Measurements from ENCODE around the gene TRAF3IP1.
"Not testable (repeated sequence)": the region's sequence is repeated elsewhere in the genome, so short reads cannot be mapped to it uniquely, and the experiment has no call there.

The TRAF3IP1 gene

DNA sequence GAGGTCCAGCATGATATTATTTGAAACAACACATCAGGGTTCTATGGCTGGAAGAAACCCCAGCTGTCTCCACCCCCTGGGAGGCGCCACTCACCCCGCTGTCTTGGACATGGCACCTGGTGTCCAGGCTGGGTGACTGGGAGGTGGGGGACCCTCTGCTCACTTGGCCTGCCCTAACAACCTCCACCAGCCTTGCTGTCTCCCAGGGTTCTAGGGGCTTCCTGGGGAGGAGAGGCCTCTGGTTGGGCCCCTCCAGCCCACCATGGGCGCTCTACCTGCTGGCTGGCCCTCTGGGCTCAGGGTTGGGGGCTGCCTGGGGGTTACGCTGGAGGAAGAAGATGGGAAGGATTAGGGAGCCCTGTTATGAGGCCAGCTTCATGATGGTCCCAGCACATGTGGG, 48.2 kb upstream of the TRAF3IP1 start:
- no peaks in the 10 kb centered on the region for H3K9me2 ChIP-seq (replicated peaks; ENCODE audit: control insufficient read depth, low read length)
- no peak overlapping the region for H3K4me2 ChIP-seq (ENCODE audit: low read length)
- no peaks in the 10 kb centered on the region for H3K9me3 ChIP-seq (ENCODE audit: control insufficient read depth, insufficient read depth, low read length)
- no peaks in the 10 kb centered on the region for H3K4me1 ChIP-seq (ENCODE audit: control insufficient read depth, low read length)
- H3K36me3 ChIP-seq (ENCODE audit: control insufficient read depth, low read length): peaks cover 54% of the 10 kb centered on the region
- H3K79me2 ChIP-seq (ENCODE audit: control insufficient read depth, low read length): no peaks in the 10 kb centered on the region
- H3K27ac ChIP-seq (ENCODE audit: low read depth, low read length): no peak overlapping the region
- no peaks in the 10 kb centered on the region for H3K27me3 ChIP-seq (ENCODE audit: control insufficient read depth, low read length)
- no peak overlapping the region for H3K4me3 ChIP-seq (ENCODE audit: low read length)
- H4K20me1 ChIP-seq (ENCODE audit: control insufficient read depth, insufficient read depth, low read depth, low read length): no peaks in the 10 kb centered on the region
- no peak for TF ChIP-seq EZH2phosphoT487 (IDR thresholded peaks at IDR 0.05; ENCODE audit: borderline replicate concordance, low read length)
- TF ChIP-seq, protein P1, sequence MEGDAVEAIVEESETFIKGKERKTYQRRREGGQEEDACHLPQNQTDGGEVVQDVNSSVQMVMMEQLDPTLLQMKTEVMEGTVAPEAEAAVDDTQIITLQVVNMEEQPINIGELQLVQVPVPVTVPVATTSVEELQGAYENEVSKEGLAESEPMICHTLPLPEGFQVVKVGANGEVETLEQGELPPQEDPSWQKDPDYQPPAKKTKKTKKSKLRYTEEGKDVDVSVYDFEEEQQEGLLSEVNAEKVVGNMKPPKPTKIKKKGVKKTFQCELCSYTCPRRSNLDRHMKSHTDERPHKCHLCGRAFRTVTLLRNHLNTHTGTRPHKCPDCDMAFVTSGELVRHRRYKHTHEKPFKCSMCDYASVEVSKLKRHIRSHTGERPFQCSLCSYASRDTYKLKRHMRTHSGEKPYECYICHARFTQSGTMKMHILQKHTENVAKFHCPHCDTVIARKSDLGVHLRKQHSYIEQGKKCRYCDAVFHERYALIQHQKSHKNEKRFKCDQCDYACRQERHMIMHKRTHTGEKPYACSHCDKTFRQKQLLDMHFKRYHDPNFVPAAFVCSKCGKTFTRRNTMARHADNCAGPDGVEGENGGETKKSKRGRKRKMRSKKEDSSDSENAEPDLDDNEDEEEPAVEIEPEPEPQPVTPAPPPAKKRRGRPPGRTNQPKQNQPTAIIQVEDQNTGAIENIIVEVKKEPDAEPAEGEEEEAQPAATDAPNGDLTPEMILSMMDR (IDR thresholded peaks at IDR 0.05; ENCODE audit: low read depth, low read length, poor library complexity, severe bottlenecking): no peak
- no peaks in the 10 kb centered on the region for H3F3A ChIP-seq (ENCODE audit: control insufficient read depth, insufficient read depth)

DNA sequence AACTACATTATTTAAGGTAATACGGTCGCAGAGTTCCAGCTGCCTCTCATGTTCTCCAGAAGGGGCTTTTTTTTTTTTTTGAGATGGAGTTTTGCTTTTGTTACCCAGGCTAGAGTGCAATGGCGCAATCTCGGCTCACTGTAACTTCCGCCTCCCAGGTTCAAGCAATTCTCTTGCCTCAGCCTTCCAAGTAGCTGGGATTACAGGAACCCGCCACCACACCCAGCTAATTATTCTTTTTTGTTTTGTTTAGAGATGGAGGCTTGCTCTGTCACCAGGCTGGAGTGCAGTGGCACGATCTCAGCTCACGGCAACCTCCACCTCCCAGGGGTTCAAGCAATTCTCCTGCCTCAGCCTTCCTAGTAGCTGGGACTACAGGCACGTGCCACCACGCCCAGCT, 46.9 kb upstream of the TRAF3IP1 start:
- not testable (repeated sequence) for H3K9me3 ChIP-seq (ENCODE audit: control insufficient read depth, insufficient read depth, low read length); H3K4me2 ChIP-seq (ENCODE audit: low read length); H3K27ac ChIP-seq (ENCODE audit: low read depth, low read length); H3K9me2 ChIP-seq (replicated peaks; ENCODE audit: control insufficient read depth, low read length); H4K20me1 ChIP-seq (ENCODE audit: control insufficient read depth, insufficient read depth, low read depth, low read length); H3K79me2 ChIP-seq (ENCODE audit: control insufficient read depth, low read length); H3K27me3 ChIP-seq (ENCODE audit: control insufficient read depth, low read length); H3K4me3 ChIP-seq (ENCODE audit: low read length); H3F3A ChIP-seq (ENCODE audit: control insufficient read depth, insufficient read depth); H3K4me1 ChIP-seq (ENCODE audit: control insufficient read depth, low read length)
- H3K36me3 ChIP-seq (ENCODE audit: control insufficient read depth, low read length): peaks cover 41% of the 10 kb centered on the region

DNA sequence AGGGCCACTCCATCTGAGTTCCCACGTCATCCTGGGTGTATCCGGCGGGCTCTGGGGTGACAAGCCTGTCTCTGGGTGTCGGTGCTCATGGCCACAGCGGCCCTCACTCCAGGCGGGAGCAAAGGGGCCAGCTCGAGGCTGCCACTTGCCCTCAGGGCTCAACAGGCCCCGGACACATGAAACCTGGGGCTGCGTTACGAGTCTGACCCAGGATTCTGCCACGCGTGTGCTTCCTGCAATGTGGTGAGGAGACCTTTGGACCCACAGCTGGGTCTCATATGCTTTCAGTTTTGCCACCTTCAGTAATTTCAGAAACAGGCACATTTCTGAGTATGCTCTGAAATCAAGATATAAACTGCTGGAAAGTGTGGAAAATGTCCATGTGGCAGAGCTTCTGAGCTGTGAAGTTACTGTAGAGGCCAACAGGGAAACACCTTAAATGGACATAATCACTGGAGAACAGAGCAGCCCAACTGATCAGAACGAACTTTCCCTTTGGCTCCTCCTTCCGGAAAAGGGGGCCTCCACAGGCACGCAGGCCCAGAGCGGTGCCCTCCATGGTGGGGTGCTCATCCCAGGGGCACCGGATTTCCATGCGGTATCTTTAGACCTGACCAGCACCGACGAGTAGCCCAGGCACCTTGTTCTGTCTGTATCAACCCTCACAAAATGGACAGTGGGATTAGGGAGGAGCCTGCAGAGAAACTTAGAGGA, 46.0 kb upstream of the TRAF3IP1 start:
- no peak overlapping the region for H3K4me3 ChIP-seq (ENCODE audit: low read length)
- H3K9me3 ChIP-seq (ENCODE audit: control insufficient read depth, insufficient read depth, low read length): no peaks in the 10 kb centered on the region
- no peaks in the 10 kb centered on the region for H3K27me3 ChIP-seq (ENCODE audit: control insufficient read depth, low read length)
- no peak overlapping the region for H3K27ac ChIP-seq (ENCODE audit: low read depth, low read length)
- no peaks in the 10 kb centered on the region for H3F3A ChIP-seq (ENCODE audit: control insufficient read depth, insufficient read depth)
- TF ChIP-seq EZH2phosphoT487 (IDR thresholded peaks at IDR 0.05; ENCODE audit: borderline replicate concordance, low read length): no peak
- TF ChIP-seq, protein P1 (IDR thresholded peaks at IDR 0.05; ENCODE audit: low read depth, low read length, poor library complexity, severe bottlenecking): no peak
- peaks cover 2% of the 10 kb centered on the region; the same call in 1 of the 2 replicates for H4K20me1 ChIP-seq (ENCODE audit: control insufficient read depth, insufficient read depth, low read depth, low read length)
- H3K79me2 ChIP-seq (ENCODE audit: control insufficient read depth, low read length): peaks cover 11% of the 10 kb centered on the region
- H3K9me2 ChIP-seq (replicated peaks; ENCODE audit: control insufficient read depth, low read length): no peaks in the 10 kb centered on the region
- peaks cover 6% of the 10 kb centered on the region for H3K4me1 ChIP-seq (ENCODE audit: control insufficient read depth, low read length)
- peaks cover 36% of the 10 kb centered on the region for H3K36me3 ChIP-seq (ENCODE audit: control insufficient read depth, low read length)
- no peak overlapping the region for H3K4me2 ChIP-seq (ENCODE audit: low read length)

DNA sequence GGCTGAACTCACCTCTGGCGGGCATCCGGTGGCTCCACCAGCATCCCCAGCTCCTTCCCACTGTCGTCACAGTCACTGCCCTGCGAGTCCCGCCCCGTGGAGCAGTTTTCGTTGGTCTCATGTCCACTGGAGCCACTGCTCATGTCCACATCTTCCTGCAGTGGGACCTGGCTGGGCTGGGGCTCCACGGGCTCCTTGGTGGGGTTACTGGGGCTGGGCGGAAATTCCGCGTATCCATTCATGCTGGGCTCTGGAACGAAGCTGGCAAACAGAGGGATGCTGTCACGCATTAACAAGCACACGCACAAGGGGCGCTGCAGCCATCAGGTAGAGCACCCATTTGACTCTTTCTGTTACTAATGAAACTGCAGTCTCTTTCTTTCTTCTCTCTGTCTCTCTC, 42.6 kb upstream of the TRAF3IP1 start:
- Histone ChIP-seq H3K27ac (ENCODE audit: low read depth, low read length) (no peak overlapping the region), H3K4me3 (ENCODE audit: low read length) (no peak overlapping the region), H3K4me2 (ENCODE audit: low read length) (no peak overlapping the region), H4K20me1 (ENCODE audit: control insufficient read depth, insufficient read depth, low read depth, low read length) (peaks cover 8% of the 10 kb centered on the region; the same call in 1 of the 2 replicates), H3K9me2 (replicated peaks; ENCODE audit: control insufficient read depth, low read length) (no peaks in the 10 kb centered on the region), H3K79me2 (ENCODE audit: control insufficient read depth, low read length) (peaks cover 41% of the 10 kb centered on the region), H3K36me3 (ENCODE audit: control insufficient read depth, low read length) (peaks cover 27% of the 10 kb centered on the region), H3F3A (ENCODE audit: control insufficient read depth, insufficient read depth) (no peaks in the 10 kb centered on the region), H3K4me1 (ENCODE audit: control insufficient read depth, low read length) (peaks cover 14% of the 10 kb centered on the region), H3K27me3 (ENCODE audit: control insufficient read depth, low read length) (no peaks in the 10 kb centered on the region), H3K9me3 (ENCODE audit: control insufficient read depth, insufficient read depth, low read length) (no peaks in the 10 kb centered on the region)
- TF ChIP-seq, protein P1 (IDR thresholded peaks at IDR 0.05; ENCODE audit: low read depth, low read length, poor library complexity, severe bottlenecking): peak; percentile 32
- no peak for TF ChIP-seq EZH2phosphoT487 (IDR thresholded peaks at IDR 0.05; ENCODE audit: borderline replicate concordance, low read length)
